Measurements from ENCODE around the gene DEPDC5. TPM values are rescaled to one million over a fixed set of nuclear protein-coding genes. Genes with fewer than 3 reads are reported as not detected.
"Not testable (repeated sequence)": the region's sequence is repeated elsewhere in the genome, so short reads cannot be mapped to it uniquely, and the experiment has no call there.

DEPDC5 gene
- total RNA-seq: 15.2 TPM

DNA sequence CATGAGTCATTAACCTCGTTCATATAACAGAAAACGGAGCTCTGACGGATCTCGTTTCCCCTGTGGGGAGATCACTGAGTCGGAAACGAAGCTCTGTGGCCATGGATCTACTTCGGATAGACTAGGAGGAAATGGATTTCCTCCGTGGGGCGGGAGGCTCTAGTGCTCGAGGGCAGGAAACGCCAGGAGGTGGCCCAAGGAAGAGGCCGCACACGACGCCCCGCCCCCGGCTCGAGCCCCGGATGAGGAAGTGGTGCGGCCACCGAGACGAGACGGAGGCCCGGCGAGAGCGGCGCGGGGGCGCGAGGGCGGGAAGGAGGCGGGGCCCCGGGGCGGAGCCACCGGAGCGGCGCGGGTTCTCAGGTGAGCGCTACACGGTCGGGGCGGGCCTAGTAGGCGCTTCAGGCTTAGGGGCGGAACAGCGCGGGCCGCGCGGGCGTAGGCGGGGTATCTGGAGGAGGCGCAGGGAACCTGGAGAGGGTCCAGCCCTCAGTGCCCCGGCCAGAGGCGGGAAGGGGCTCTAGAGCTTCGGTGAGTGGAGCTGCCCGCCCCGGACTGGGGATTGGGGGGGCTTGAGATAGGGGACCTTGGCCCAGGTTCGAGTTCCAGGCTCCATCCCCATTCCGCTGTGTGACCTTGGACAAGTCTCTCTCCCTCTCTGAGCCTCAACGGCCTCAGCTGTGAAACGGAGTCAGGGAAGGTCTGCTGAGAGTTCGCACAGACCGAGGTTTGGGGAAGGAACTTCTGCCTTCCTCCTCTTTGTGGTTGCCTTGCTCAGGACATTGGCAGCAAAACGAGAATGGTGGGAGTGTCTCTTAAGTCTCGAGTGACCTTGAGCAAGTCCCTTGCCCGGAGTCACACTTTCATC lies at the start of gene DEPDC5:
TSS of gene DEPDC5 (plus strand) at position 386 of the 868 bp plus-strand sequence. CDS start 903 bp downstream, outside the sequence.
- DNase-seq: peak; percentile 98

DNA sequence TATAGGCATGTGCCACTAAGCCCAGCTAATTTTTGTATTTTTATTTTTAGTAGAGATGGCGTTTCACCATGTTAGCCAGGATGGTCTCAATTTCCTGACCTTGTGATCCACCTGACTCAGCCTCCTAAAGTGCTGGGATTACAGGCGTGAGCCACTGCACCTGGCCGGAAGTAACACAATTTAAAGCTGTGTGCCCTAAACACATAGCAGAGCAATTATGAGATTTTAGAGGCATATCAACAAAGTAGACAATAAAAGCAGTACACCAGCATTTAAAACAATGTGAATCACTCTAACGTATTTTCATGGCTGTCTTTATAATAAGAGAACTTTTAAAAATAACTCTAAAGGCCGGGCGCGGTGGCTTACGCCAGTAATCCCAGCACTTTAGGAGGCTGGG lies 46.3 kb upstream of the DEPDC5 start:
- no peak for DNase-seq

DNA sequence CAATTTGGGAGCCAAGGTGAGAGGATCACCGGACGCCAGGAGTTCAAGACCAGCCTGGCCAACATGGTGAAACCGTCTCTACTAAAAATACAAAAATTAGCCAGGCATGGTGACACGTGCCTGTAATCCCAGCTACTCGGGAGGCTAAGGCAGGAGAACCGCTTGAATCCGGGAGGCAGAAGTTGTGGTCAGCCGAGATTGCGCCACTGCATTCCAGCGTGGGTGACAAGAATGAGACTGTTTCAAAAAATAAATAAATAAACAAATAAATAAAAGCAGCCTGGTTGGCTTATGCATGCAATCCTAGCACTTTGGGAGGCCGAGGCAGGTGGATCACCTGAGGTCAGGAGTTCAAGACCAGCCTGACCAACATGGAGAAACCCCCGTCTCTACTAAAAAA lies 42.6 kb upstream of the DEPDC5 start:
- DNase-seq: not testable (repeated sequence)

DNA sequence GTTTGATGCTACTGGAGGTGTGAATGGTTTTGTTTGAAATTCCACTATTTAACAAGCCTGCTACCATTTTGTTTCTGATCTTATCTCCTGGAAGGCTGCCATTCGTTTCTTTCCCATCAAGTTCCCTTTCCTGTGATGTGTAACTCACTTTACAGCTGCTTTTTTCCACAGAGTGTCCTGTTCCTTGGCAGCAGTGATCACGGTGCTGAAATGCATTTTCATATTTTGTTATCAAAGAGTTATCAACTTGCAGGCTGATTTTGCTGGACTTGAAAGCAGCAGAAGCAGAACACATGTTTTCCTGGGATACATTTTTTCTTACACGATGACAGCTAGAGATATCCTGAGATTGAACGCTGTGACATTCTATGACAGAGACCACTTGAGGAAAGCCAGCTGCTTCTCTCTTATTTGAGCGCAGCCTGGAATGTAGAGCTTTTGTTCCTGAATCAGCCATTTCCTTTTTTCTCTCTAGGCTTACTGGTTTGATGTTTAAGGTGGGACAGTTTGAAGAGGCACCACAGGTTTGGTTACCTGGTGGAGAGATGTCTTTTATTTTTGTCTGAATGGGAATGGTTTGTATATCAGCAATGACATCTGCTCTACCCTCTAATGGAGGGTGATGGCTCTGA lies 38.6 kb upstream of the DEPDC5 start:
- DNase-seq: no peak

DNA sequence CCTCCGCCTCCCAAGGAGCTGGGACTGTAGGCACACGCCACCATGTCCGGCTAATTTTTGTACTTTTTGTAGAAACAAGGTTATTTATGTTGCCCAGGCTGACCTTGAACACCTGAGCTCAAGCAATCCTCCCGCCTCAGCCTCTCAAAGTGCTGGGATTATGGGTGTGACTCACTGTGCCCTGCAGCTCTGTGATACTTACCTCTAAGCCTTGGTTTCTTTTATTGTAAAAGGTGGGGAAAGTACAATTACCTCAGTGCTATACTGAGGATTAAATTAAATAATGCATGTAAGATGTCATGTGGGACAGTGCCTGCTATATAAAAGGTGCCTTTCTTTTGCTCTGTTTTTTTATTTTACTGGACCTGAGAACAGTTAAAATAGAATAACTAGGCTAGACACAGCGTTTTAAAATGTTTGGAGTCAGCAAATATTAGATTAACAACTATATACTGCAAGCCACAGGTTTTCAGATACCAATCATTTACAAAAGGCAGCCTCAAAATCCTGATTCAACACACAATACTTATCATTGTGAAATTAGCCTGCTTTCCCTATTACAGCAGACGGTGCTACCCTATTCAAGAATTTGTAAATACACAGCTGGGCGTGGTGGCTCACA lies 33.9 kb upstream of the DEPDC5 start:
- no peak for DNase-seq

DNA sequence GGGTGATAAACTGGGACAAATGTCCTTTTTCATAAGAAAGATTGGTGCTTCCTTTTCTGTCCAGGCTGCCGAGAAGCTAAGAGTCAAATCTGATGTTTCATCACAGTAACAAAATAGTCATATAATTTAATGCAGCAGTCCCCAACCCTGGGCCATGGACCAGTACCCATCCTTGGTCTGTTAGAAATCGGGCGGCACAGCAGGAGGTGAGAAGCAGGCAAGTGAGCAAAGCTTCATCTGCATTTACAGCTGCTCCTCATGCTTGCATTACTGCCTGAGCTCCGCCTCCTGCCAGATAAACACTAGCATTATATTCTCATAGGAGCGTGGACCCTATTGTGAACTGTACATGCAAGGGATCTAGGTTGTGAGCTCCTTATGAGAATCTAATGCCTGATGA lies 30.1 kb upstream of the DEPDC5 start:
- DNase-seq: no peak

DNA sequence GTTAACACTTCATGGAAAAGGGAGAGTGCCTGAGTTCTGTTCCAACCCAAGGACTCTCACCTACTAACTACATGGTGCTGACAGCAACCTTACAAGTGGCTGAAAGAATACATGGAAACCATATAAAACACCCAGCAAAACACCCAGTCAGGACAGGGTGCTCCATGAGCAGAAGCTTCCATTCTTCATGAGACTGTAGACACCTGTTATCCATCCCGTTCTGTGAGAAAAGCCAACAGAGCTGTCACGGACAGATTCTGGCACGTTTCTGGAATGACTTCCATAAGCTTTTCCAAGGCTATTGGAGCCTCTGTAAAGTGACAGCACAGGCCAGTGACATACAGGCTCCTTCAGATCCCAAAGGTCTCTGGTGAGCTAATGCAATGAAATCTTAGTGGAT lies 27.1 kb upstream of the DEPDC5 start:
- peak; percentile 25 for DNase-seq

DNA sequence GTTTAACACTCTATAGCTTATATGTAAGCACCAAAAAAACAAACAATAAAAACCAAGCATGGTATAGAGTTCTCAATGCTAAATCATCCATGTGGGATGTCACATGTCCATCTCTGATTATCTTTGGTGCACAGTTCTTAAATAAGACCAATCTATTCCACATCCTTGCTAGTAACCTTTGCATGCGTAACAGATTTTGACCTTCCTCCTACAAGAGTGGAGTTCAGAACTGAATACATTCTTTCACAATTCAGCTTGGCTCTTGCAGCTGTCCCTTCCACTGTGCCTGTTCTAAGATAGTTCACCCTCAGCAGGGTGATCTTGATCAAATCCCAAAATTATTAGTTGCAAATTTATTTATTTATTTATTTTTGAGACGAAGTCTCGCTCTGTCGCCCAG lies 25.0 kb upstream of the DEPDC5 start:
- DNase-seq: no peak

DNA sequence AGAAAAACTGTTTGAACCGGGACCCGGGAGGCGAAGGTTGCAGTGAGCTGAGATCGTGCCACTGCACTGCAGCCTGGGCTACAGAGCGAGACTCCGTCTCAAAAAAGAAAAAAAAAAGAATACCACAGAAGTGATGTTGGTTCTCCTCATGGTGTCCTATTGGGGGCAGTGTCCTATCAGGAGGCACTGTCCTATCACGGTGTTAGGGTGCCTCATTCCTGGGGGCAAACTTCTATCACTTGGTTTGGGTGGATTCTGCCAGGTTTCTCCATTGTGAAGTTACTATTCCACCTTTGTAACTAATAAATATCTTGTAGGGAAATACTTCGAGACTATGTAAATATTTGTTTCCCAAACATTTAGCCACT lies 23.5 kb upstream of the DEPDC5 start:
- DNase-seq: no peak

DNA sequence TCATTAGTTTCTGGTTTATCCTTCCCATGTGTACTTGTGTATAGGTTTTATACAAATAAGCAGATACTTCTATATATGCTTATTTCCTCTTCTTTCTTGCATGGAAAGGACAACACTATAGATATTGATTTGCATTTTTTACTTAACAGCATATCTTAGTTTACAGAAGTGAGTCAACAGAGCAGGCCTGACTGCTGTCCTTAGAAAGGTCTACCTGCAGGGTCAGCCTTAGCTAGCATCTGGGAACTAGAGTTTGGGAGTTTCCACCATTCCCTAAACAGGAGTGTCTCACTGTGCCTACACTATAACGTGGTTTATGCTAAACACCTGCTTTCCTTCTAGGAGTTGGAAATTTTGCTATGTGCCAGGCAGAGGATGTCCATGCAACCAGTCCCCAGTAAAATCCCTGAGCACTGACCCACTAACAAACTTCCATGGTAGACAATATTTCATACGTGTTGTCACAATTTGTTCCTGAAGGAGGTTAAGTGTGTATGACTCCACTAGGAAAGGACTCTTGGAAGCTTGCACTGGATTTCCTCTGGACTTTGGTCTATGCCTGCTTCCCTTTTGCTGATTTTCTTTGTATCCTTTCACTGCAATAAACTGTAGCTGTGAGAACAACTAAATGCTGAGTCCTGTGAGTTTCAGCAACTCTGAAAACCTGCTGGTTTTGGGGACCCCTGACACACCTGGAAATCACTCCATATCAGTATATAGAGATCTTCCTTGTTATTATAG lies 21.6 kb upstream of the DEPDC5 start:
- no peak for DNase-seq

DNA sequence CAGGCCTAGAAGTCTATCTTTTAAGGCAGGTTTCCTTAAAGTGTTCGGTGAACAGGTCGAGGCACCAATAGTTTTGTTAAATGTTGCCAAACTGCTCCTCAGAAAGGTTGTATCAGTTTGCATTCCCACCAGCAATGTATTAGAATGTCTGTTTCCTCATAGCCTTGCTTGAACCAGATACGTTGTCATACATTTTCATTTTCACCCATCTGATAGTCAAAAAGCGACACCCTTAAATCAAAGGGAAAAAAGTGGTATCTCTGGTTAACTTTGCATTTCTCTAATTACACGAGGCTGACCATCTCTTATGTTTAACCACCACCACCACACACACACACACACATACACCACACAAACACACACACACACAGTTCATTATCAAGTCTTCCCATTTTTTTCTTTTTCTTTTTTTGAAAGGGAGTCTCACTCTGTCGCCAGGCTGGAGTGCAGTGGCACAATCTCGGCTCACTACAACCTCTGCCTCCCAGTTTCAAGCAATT lies 20.2 kb upstream of the DEPDC5 start:
- DNase-seq: no peak

DNA sequence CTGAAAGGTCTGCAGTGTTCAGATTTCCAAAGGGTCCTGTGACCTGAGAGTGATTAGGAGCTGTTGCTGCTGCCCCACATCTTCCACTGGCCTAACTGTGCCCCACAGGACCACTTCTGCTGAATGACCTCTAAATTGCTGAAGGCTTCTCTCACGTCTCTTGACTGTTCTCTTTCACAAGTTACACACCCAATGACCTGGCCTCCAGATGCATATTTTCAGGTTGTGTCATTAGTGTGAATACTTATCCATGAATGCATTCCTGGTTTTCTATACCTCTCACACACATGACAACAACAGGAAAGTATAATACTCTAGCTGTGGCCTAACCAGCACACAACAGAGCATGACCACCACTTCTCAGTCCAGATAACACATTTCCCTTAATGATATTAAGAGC lies 19.3 kb upstream of the DEPDC5 start:
- DNase-seq: no peak

DNA sequence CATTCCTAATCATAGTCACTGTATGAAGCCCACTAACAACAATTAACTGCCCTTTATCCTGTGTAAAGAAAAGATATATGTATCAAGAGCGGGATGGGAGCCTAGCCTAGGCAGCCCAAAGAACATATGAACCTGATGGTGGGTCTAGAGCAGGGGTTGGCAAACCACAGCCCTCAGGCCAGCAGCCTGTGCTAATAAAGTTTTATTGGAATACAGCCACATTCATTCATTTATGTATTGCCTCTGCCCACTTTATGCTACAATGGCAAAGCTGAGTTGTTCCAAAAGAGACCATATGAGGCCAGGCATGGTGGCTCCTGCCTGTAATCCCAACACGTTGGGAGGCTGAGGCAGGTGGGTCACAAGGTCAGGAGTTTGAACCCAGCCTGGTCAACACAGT lies 17.4 kb upstream of the DEPDC5 start:
- no peak for DNase-seq

DNA sequence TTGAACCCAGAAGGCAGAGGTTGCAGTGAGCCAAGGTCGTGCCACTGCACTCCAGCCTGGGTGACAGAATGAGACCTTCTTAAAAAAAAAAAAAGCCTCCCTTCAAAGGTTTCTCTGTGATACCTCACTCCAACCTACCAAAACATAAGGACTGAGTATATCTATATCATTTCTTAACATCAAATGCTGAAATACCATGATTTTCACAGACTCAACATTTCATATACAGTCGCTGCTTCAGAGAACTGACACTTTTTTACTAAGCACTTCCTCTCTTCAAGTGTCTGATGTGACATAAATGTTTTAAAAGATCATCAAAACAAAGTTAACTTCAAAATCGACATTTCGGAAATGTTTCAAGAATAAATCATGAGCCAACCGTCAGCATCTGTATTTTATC lies 15.9 kb upstream of the DEPDC5 start:
- no peak for DNase-seq

DNA sequence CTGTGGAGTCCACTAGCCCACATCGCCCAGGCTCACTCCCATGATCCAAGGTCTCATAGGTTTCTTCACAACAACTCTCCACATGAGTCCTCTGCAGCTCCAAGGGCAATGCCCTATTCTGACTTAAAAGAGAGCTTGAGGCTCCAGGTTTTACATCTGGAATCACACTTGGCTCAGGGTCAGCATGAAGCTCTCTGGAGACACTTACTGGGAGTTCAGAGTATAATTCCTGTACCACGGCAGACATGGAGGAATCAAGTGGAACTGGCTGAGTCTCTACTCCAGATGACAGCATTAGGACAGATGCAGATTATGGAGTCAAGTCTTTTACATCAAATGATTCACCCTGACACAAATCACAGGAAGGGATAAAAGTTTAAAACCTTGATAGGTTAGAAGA lies 15.3 kb upstream of the DEPDC5 start:
- no peak for DNase-seq

DNA sequence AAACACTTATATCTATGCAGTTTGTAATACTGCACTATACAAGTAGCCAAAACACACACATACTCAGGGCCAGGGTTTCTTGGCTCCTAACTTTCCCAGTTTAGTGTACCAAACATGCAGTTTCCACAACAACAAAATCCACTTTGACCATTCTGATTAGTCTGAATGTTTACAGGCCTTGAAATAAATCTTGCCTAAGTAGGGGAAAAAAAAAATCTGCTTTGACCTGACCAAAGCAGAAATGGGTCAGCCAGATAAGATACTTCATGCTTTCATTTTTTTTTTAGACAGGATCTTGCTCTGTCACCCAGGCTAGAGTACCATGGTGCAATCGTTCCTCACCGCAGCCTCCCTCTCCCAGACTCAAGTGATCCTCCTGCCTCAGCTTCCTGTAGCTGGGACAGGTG lies 14.0 kb upstream of the DEPDC5 start:
- DNase-seq: no peak

DNA sequence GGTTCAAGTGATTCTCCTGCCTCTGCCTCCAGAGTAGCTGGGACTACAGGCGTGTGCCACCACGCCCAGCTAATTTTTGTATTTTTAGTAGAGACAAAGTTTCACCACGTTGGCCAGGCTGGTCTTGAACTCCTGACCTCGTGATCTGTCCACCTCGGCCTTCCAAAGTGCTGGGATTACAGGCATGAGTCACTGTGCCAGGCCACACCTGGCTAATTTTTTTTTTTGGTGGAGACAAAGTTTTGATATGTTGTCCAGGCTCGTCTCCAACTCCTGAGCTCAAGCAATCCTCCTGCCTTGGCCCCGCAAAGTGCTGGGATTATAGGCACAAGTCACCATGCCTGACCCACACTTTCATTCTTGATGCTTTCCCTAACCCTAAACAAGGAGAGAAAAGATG lies 13.5 kb upstream of the DEPDC5 start:
- DNase-seq: not testable (repeated sequence)

DNA sequence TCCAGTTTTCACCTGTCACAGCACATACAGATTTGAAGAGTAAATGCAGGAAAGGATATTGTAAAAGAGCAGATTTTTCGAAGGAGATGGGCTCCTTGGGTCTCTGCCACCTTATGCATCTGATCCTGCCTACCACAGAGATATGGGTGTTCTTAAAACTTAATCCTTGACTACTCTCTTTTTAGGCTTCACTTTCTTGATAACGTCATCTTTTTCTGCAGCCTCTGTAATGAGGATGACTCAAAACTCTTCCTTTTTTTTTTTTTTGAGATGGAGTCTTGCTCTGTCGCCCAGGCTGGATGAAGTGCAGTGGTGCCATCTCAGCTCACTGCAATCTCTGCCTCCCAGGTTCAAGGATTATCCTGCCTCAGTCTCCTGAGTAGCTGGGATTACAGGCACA lies 11.7 kb upstream of the DEPDC5 start:
- DNase-seq: no peak

DNA sequence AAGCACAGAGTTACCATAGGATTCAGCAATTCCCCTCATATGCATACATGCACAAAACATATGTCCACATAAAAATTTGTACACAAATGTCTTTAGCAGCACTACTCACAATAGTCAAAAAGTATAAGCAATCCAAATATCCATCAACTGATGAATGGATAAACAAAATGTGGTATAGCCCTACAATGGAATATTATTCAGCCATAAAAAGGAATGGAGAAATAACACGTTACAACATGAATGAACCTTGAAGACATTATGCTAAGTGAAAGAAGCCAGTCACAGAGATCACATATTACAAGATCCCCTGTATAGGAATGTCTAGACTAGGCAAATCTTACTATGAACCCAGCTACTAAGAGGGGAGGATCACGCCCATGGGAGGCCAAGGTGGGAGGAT lies 11.1 kb upstream of the DEPDC5 start:
- no peak for DNase-seq

DNA sequence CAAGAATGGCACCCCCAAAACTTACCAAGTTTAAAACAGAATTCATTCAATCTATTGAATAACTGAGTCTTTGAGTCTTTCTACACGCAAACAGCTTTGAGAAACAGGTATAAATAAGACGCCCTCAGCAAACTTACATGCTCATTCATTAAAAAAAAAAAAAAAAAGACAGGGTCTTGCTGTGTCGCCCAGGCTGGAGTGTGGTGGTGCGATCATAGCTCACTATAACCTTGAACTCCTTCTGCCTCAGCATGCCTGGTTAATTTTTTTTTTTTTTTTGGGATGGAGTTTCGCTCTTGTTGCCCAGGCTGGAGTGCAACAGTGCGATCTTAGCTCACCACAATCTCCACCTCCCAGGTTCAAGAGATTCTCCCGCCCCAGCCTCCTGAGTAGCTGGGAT lies 9.9 kb upstream of the DEPDC5 start:
- DNase-seq: no peak

DNA sequence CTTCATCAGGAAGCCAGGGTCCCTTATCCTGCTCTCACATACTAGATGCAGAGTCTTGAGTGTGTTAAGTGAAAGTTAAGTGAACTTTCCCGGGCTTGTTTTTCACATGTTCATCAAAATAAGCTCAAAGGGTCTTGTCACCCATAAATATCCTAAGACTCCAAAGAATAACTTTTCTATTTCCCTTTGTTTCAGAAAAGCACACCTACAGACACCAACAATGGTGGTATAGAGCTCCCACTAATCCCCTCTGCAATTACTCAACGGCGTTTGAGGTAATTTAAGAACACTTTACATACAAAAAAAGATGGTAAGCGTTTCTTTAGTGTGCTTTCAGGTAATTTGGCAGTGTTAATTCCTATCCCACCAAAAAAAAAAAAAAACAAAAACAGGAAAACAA lies 6.4 kb upstream of the DEPDC5 start:
- DNase-seq: no peak

DNA sequence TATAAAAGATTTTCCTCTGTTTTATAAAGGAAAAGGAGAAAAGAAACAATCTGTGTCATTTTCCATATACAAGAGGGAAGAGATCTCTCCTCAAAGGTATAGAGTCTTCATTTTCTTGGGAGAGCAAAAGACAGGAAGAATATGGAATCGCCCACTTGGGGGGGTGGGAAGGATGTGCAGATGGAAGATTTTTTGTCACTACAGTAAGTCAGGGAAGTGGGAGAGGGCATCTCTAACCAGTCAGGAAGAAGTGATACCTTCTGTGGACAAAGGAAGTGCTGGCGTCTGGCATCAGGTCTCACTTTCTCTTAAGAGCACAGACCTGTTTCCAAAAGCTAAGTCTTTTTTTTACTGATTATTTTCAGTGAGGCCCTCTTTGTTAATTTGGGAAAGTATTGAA lies 5.3 kb upstream of the DEPDC5 start:
- DNase-seq: no peak
